Tibial nerve (tissue), 4 donors: ENCODE data around the gene NT5C2. TPM values are rescaled to one million over a fixed set of nuclear protein-coding genes. Genes with fewer than 3 reads are reported as not detected.
"Not testable (repeated sequence)": the region's sequence is repeated elsewhere in the genome, so short reads cannot be mapped to it uniquely, and the experiment has no call there.

Source experiments
- DNase-seq, 2 donors: peaks; one replicate each; pipeline ENCODE4 v3.0.0-alpha.2; 2019; ENCODE audit warnings: low spot score in 2 of 2
- H3K27ac ChIP-seq, 4 donors: fragments of 200-600 bp; sonication (generic) in 3 of 4; one replicate each; pipeline ENCODE4 v1.5.1; 2017 to 2019; ENCODE audit warnings: mild to moderate bottlenecking in 1 of 4
- H3K27me3 ChIP-seq, 2 donors: fragments of 200-600 bp; sonication (generic) in 1 of 2; one replicate each; pipeline versions ENCODE4 v1.5.1 to v1.6.0; 2017 to 2019
- H3K36me3 ChIP-seq, 3 donors: fragments of 200-600 bp; sonication (generic); one replicate each; pipeline ENCODE4 v1.5.1; 2018 to 2019
- H3K4me1 ChIP-seq, 4 donors: fragments of 200-600 bp; sonication (generic) in 3 of 4; one replicate each; pipeline ENCODE4 v1.5.1; 2017 to 2019
- H3K4me3 ChIP-seq, 4 donors: fragments of 200-600 bp; sonication (generic) in 3 of 4; one replicate each; pipeline ENCODE4 v1.5.1; 2017 to 2019; ENCODE audit warnings: mild to moderate bottlenecking in 1 of 4, moderate library complexity in 1 of 4
- H3K9me3 ChIP-seq, 4 donors: fragments of 200-600 bp; sonication (generic) in 3 of 4; one replicate each; pipeline ENCODE4 v1.5.1; 2017 to 2019
- CTCF ChIP-seq, 5 experiments: fragments of 200-600 bp in 3 of 5; fragments of 450-650 bp in 2 of 5; sonication (generic) in 3 of 5; IDR thresholded peaks; one replicate each; pipeline ENCODE4 v1.5.1; 2016 to 2019; ENCODE audit warnings: antibody characterized with exemption in 5 of 5, mild to moderate bottlenecking in 3 of 5, moderate library complexity in 2 of 5
- EP300 ChIP-seq, 2 donors: sonication (generic); formaldehyde crosslinking; IDR thresholded peaks; one replicate each; pipeline ENCODE4 v1.6.1; 2017; ENCODE audit warnings: antibody characterized with exemption in 2 of 2, mild to moderate bottlenecking in 1 of 2
- POLR2A ChIP-seq, 2 donors: fragments of 450-650 bp; IDR thresholded peaks; one replicate each; pipeline ENCODE4 v1.6.1; 2017; ENCODE audit warnings: antibody characterized with exemption in 2 of 2, mild to moderate bottlenecking in 2 of 2, moderate library complexity in 2 of 2
- WGBS, 2 donors: methylation state at CpG; one replicate each; pipeline ENCODE4 v1.1.5; 2018; 5-methylcytosine and 5-hydroxymethylcytosine counted together
- total RNA-seq, 4 donors: library from RNA; depleted of rRNA; stranded (reverse); fragments of >200 nt; gene quantifications; one replicate each; pipeline ENCODE4 v1.1.0, GENCODE V29; 2016

The NT5C2 gene
- total RNA-seq, 4 donors from 2014 or later = 52.2 to 82.8 (median 72.4) TPM

DNA sequence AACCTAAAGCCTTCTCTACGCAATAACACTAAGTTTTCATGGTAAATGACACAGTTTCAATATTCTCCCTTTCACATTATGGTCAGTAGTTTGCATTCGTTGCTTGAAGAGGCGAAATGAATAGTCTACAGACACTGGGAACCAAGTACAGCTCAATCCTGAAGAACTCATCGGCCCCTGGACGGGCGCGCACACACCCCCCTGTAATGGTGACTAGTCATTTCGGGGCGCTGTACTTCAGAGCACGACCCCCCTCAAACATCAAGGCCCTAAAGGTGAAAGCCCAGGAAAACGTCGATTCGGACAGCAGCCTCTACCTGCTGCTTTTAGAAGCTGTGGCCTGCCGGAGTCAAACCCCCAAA, 1.0 kb downstream of the NT5C2 start:
- Histone ChIP-seq H3K4me3 (peak overlapping the region; percentile 87 to 99 (median 94)), H3K9me3 (no peaks in the 10 kb centered on the region), H3K4me1 (peaks cover 0 to 59% (median 23%) of the 10 kb centered on the region in 4 donors), H3K27me3 (no peaks in the 10 kb centered on the region), H3K36me3 (no peaks in the 10 kb centered on the region), H3K27ac (peak overlapping the region; percentile 91 to 99 (median 96))
- WGBS, 2 donors = 1 to 2% methylated on average over 14 of the region's 14 CpGs
- no peak for TF ChIP-seq POLR2A (IDR thresholded peaks at IDR 0.05)
- no peak for TF ChIP-seq CTCF (IDR thresholded peaks at IDR 0.05)
- TF ChIP-seq EP300 (IDR thresholded peaks at IDR 0.05) = no peak
- no peak for DNase-seq

GRCh38 chr10:103191198-103191597, 1.9 kb downstream of the NT5C2 start:
- 68 to 77% methylated on average over 7 of the region's 7 CpGs for WGBS, 2 donors
- H3K36me3 ChIP-seq, H3K27me3 ChIP-seq, DNase-seq, H3K9me3 ChIP-seq: not testable (repeated sequence)
- peak overlapping the region in 2 of 4 donors; percentile 91 to 99 for H3K4me3 ChIP-seq
- H3K4me1 ChIP-seq = peaks cover 0 to 64% (median 23%) of the 10 kb centered on the region in 4 donors
- H3K27ac ChIP-seq = peak overlapping the region in 1 of 4 donors; percentile 16

DNA sequence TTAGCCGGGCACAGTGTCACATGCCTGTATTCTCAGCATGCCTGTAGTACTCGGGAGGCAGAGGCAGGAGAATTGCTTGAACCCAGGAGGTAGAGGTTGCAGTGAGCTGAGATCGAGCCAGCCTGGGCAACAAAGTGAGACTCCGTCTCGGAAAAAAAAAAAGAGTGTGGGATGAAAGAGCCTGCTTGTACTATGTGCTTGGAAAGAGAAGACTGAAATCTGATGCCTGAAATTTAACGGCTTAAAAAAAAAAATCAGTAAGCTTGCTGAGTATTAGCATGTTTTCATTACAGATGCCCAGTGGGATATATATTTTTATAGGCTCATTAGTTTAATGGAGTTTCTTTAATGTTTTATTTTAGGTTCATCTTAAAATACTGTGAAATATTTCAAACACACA, 4.2 kb downstream of the NT5C2 start:
- peaks cover 0 to 83% (median 32%) of the 10 kb centered on the region in 4 donors for H3K4me1 ChIP-seq
- no peaks in the 10 kb centered on the region for H3K9me3 ChIP-seq
- 28 to 35% methylated on average over 6 of the region's 6 CpGs for WGBS, 2 donors
- no peak for DNase-seq
- H3K4me3 ChIP-seq = no peak overlapping the region
- no peaks in the 10 kb centered on the region for H3K36me3 ChIP-seq
- H3K27me3 ChIP-seq = no peaks in the 10 kb centered on the region
- H3K27ac ChIP-seq = no peak overlapping the region
- TF ChIP-seq EP300 (IDR thresholded peaks at IDR 0.05) = no peak
- TF ChIP-seq POLR2A (IDR thresholded peaks at IDR 0.05) = no peak

- 83 to 87% methylated on average over 6 of the region's 6 CpGs for WGBS, 2 donors
- DNase-seq = no peak
- Histone ChIP-seq H3K36me3 (peaks cover 0 to 3% (median 0%) of the 10 kb centered on the region in 3 donors), H3K9me3 (no peaks in the 10 kb centered on the region), H3K4me1 (peaks cover 0 to 88% (median 23%) of the 10 kb centered on the region in 4 donors), H3K27ac (no peak overlapping the region), H3K27me3 (no peaks in the 10 kb centered on the region), H3K4me3 (no peak overlapping the region)
- no peak for TF ChIP-seq EP300 (IDR thresholded peaks at IDR 0.05)
- no peak for TF ChIP-seq POLR2A (IDR thresholded peaks at IDR 0.05)
- no peak for TF ChIP-seq CTCF (IDR thresholded peaks at IDR 0.05)
These were observed 6.9 kb downstream of the NT5C2 start for GRCh38 chr10:103186128-103186527.

- Histone ChIP-seq H3K4me1 (peaks cover 0 to 75% (median 16%) of the 10 kb centered on the region in 4 donors), H3K27me3 (no peaks in the 10 kb centered on the region), H3K4me3 (no peak overlapping the region), H3K27ac (peak overlapping the region in 2 of 4 donors; percentile 2 to 29), H3K9me3 (no peaks in the 10 kb centered on the region), H3K36me3 (peaks cover 0 to 10% (median 0%) of the 10 kb centered on the region in 3 donors)
- WGBS, 2 donors = 7 to 8% methylated on average over 3 of the region's 3 CpGs
- DNase-seq = no peak
- TF ChIP-seq POLR2A (IDR thresholded peaks at IDR 0.05) = no peak
- TF ChIP-seq CTCF (IDR thresholded peaks at IDR 0.05) = no peak
- peak; percentile 10 to 27 for TF ChIP-seq EP300 (IDR thresholded peaks at IDR 0.05)
These were observed 8.5 kb downstream of the NT5C2 start for GRCh38 chr10:103184615-103185014.

DNA sequence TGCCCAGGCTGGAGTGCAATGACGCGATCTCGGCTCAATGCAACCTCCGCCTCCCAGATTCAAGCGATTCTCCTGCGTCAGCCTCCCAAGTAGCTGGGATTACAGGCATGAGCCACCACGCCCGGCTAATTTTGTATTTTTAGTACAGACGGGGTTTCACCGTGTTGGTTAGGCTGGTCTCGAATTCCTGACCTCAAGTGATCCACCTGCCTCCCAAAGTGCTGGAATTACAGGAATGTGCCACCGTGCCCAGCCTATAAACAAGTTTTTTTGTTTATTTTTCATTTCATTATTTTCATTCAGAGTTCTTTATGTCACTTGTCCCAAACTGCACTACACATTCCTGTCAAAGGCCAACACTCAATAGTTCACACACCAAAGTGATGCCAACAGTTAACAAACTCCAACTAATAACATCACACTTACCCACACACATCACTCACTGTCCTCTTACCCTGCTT, 9.1 kb downstream of the NT5C2 start:
- H3K9me3 ChIP-seq, H3K4me3 ChIP-seq, DNase-seq, H3K27me3 ChIP-seq: not testable (repeated sequence)
- peak overlapping the region in 2 of 4 donors; percentile 2 to 29 for H3K27ac ChIP-seq
- peaks cover 0 to 13% (median 0%) of the 10 kb centered on the region in 3 donors for H3K36me3 ChIP-seq
- H3K4me1 ChIP-seq = peaks cover 0 to 69% (median 16%) of the 10 kb centered on the region in 4 donors
- 71 to 75% methylated on average over 12 of the region's 12 CpGs for WGBS, 2 donors

DNA sequence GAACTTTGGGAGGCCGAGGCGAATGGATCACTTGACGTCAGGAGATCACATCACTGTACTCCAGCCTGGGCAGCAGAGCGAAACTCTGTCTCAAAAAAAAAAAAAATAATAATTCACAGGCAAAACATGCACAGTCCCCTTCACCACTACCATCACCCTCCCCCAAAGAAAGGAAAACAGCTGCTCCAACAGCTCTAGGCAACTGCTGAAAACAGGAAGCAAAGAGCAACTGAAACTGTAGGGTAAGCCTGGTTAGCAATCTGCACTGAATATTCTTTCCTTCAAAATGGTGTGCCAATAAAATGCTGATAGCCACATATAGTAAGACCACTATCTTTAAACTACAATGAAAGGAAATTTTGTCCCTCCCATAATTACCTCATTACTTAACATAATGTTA, 11.8 kb downstream of the NT5C2 start:
- 83 to 97% methylated on average over 4 of the region's 4 CpGs for WGBS, 2 donors
- Histone ChIP-seq H3K27ac (no peak overlapping the region), H3K4me3 (no peak overlapping the region), H3K27me3 (no peaks in the 10 kb centered on the region), H3K4me1 (peaks cover 0 to 56% (median 10%) of the 10 kb centered on the region in 4 donors), H3K9me3 (no peaks in the 10 kb centered on the region), H3K36me3 (peaks cover 0 to 29% (median 0%) of the 10 kb centered on the region in 3 donors)
- TF ChIP-seq EP300 (IDR thresholded peaks at IDR 0.05) (no peak), CTCF (IDR thresholded peaks at IDR 0.05) (no peak), POLR2A (IDR thresholded peaks at IDR 0.05) (no peak)
- no peak for DNase-seq
